Left colon (tissue), 2 donors: Measurements from ENCODE around the gene ERF. TPM values are rescaled to one million over a fixed set of nuclear protein-coding genes. Genes with fewer than 3 reads are reported as not detected.

Source experiments
- ATAC-seq: fragments of 200-7000 bp; cut with Tn5 transposase; one replicate; pipeline ENCODE4 v1.9.1; 2020; ENCODE audit warnings: mild to moderate bottlenecking, moderate library complexity
- DNase-seq, 2 donors: peaks; one replicate each; pipeline ENCODE4 v3.0.0-alpha.2; 2020
- intact Hi-C, 2 donors: fragments of 100-400 bp; cut with DNase I in 1 of 2; cut with micrococcal nuclease in 1 of 2; formaldehyde crosslinking; loops; one replicate each; pipeline versions ENCODE4 v1.11.2 to v1.14.0; 2022; cut with DNase I, micrococcal nuclease
- total RNA-seq, 2 donors: library from RNA; stranded (reverse); fragmentation: NEBNext Ultra II Directional; extraction: Animal tissue kit (Norgen Biotek cat#: 25700); gene quantifications; one replicate each; pipeline ENCODE4 v1.2.1, GENCODE V29; 2021
- donor health status: DM: no; HTN: no; CAD: no.
- donor health status: DM: yes; HTN: yes; CAD: no.

Gene ERF
- total RNA-seq, 2 donors from 2014 or later = 40.8 to 50.1 TPM

GRCh38 chr19:42248270-42249148, 6.4 kb downstream of the ERF start:
- intact Hi-C loops = loop anchor here in 1 of 2 donors (5.0 kb wide), 1 partner anchor 34 kb away; no protein-coding TSS in a partner anchor
- ATAC-seq = no peak
- DNase-seq = no peak

GRCh38 chr19:42247640-42248199, 7.2 kb downstream of the ERF start:
- intact Hi-C loops = loop anchor here in 1 of 2 donors (5.0 kb wide), 1 partner anchor 35 kb away; no protein-coding TSS in a partner anchor
- DNase-seq (no peak), ATAC-seq (no peak)

GRCh38 chr19:42246922-42247639, 7.8 kb downstream of the ERF start:
- DNase-seq = no peak
- intact Hi-C loops = loop anchor here in 1 of 2 donors (5.0 kb wide), 1 partner anchor 35 kb away; no protein-coding TSS in a partner anchor
- ATAC-seq = no peak

- ATAC-seq = no peak
- intact Hi-C loops = loop anchor here in 1 of 2 donors (5.0 kb wide), 1 partner anchor 36 kb away; no protein-coding TSS in a partner anchor
- peak; percentile 72 to 76 for DNase-seq
Observed at GRCh38 chr19:42246143-42246921, 8.6 kb downstream of the ERF start.

- ATAC-seq = no peak
- DNase-seq = no peak
- intact Hi-C loops = loop anchor here in 1 of 2 donors (5.0 kb wide), 1 partner anchor 37 kb away; no protein-coding TSS in a partner anchor
Observed at GRCh38 chr19:42245231-42245630, 9.7 kb downstream of the ERF start.

- ATAC-seq = peak; percentile 49
- intact Hi-C loops = loop anchor here in 1 of 2 donors (5.0 kb wide), 1 partner anchor 38 kb away; no protein-coding TSS in a partner anchor
- peak; percentile 93 to 94 for DNase-seq
Observed at GRCh38 chr19:42244347-42245220, 10.3 kb downstream of the ERF start.

- intact Hi-C loops = no loop called here
Observed at GRCh38 chr19:42242512-42243409, 12.2 kb downstream of the ERF start, which contains the start of gene GSK3A. TSS of gene GSK3A (minus strand) at chr19:42242602. CDS start at chr19:42242465, 137 bp downstream.

GRCh38 chr19:42242069-42242511, 12.8 kb downstream of the ERF start:
- ATAC-seq (no peak), DNase-seq (peak; percentile 40 to 60)
- intact Hi-C loops = no loop called here

More at GRCh38 chr19:42242512-42243409, 12.2 kb downstream of the ERF start, which contains the start of gene GSK3A:
- DNase-seq (peak; percentile 97 to 99), ATAC-seq (peak; percentile 78)

- DNase-seq (no peak), ATAC-seq (no peak)
- intact Hi-C loops = no loop called here
Observed at GRCh38 chr19:42241279-42241678, 13.6 kb downstream of the ERF start.

GRCh38 chr19:42239544-42240220, 15.2 kb downstream of the ERF start:
- no peak for DNase-seq
- no peak for ATAC-seq
- intact Hi-C loops = no loop called here

GRCh38 chr19:42235181-42235580, 19.7 kb downstream of the ERF start:
- ATAC-seq (no peak), DNase-seq (no peak)
- intact Hi-C loops = no loop called here

GRCh38 chr19:42234364-42234763, 20.6 kb downstream of the ERF start:
- intact Hi-C loops = no loop called here
- DNase-seq (no peak), ATAC-seq (no peak)

- DNase-seq (no peak), ATAC-seq (peak; percentile 85)
- intact Hi-C loops = no loop called here
Observed at GRCh38 chr19:42233678-42234292, 21.1 kb downstream of the ERF start.

GRCh38 chr19:42233106-42233505, 21.8 kb downstream of the ERF start:
- intact Hi-C loops = no loop called here
- DNase-seq (no peak), ATAC-seq (peak; percentile 23)

GRCh38 chr19:42232435-42232834, 22.5 kb downstream of the ERF start:
- DNase-seq (no peak), ATAC-seq (no peak)
- intact Hi-C loops = no loop called here
